EL (cell line): Measurements from ENCODE around the gene SLC5A9.

Experiments used
- DNase-seq: peaks from one replicate; pipeline ENCODE4 v3.0.0-alpha.2; 2016

SLC5A9 gene

DNA sequence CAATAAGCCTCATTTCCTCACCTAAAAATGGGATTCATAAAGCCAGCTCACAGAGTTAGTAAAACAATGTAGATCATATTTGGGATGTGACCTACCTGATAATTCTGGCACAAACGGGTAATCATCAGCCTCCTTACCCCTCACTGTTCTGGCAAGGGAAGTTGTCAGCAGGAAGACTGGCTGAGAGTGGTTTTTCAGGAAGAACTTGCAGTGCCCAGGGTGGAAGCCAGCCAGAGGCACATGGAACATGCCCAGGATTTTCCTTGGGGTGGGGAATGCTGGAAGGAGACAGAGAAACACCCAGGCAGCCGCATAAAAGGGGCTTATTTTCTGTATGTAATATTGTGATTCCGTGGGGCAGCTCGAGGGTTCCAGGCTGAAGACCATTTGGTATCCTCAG lies 7.7 kb upstream of the SLC5A9 start:
- DNase-seq, result no peak

GRCh38 chr1:48215222-48215621 lies 7.3 kb upstream of the SLC5A9 start:
- no peak for DNase-seq

- DNase-seq, result no peak
Observed at GRCh38 chr1:48215889-48216288, 6.6 kb upstream of the SLC5A9 start.

DNA sequence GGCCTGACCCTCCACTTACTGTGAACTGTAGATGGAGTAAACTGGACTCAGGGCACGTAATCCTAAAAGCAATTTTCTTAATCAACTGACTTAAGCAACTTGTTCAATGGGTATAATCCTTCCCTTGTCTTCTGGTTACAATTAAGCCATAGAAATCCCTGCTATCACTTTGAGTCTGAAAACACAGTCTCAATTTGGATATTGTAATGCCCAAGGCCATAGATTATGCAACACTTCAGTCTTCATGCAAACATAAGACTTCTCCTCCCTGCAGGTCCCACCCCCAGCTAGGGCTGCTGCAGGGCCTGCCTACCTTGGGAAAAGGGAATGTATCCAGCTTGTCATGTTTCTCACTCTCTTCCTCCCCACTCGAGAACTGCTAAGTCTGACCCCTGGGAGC lies 6.2 kb upstream of the SLC5A9 start:
- DNase-seq, result no peak

DNA sequence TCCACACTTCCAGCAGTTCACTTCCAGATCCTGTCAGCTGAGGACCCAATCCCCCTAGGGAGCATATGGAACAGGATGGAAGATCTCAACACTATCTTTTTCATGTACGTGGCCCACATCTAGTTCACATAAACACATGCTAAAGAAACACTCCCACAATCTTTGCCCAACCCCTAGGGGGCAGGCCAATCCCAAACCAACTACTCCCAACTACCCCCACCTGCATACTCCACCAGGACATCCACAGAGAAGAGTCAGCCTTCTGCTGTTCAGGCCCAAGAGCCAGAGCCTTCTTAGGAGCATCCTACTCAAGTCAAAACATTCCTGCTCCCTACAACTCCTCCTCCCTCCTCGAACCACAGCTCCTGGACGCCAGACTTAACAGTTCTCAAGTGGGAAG lies 5.6 kb upstream of the SLC5A9 start:
- DNase-seq, result no peak

GRCh38 chr1:48217856-48218255 lies 4.7 kb upstream of the SLC5A9 start:
- no peak for DNase-seq

DNA sequence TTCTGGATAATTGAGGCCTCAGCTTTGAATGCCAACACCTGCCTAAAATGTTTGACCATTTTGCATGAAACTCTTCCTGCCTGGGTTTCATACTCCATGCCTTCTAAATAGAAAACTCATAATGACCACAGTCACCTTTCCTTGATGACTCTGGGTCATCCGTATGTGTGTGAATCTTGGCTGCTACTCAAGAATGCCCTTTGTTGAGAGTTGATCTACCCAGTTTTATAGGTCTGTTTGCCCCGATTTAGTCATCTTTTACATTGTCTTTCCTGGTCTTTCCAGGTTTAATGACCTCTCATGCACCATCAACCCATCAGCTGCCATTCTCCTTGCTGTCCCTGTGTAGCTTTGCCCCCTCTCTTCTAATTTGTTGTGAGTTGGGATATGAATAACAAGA lies 2.7 kb upstream of the SLC5A9 start:
- no peak for DNase-seq

GRCh38 chr1:48221122-48221521 lies 1.4 kb upstream of the SLC5A9 start:
- DNase-seq, result no peak

DNA sequence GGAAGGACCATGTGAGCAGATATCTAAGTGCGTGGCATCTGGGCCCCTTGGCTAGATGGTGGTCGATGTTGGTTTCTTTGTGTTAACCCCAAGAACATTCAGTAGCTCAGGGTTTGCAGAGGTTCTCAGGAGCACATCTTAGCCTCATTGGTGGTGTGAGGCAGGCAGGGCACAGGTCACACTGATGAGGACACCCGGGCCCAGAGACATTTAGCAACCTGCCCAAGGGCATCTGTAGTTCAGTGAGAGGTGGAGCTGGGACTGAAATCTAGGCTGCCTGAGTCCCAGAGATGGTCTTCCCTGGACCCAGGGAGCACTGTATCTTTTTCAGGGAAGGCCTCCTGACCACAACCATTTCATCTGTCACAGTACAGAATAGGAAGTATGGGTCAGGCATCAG lies 859 bp upstream of the SLC5A9 start:
- no peak for DNase-seq

- no peak for DNase-seq
Observed at GRCh38 chr1:48223366-48224240, 1.1 kb downstream of the SLC5A9 start.

DNA sequence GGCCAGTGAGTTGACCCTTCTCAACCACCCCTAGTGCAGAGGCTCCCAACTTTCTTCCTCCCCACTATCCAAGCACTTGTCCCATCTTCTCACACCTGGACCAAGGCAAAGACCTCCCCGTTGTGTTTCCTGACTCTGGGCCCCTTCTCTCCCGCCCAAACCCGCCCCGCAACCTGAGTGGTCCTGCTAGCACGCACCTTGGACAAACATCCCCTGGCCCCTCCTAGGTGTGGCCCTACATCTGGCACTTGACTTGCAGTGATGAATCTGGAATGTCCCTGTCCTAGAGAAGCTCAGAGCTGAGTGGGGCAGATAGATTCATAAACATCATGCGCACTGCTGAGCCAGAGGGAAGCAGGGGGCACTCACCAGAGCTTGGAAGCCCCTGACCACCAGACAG lies 2.3 kb downstream of the SLC5A9 start:
- DNase-seq, result no peak

DNA sequence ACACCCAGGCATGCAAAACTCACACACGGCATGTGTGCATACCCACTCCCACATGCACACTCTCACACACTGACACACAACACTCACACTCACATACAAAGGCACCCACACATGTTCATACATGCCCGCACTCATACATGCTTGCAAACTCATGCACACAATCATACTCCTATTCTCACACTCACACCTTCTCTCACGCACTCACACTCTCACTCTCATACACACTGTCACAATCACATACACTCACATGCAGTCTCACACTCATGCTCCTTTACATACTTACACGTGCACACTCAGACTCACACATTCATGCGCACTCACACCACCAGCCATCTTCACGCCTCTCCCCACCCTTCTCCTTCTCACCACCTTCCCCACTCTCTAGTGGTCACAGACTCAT lies 3.1 kb downstream of the SLC5A9 start:
- DNase-seq, result no peak

DNA sequence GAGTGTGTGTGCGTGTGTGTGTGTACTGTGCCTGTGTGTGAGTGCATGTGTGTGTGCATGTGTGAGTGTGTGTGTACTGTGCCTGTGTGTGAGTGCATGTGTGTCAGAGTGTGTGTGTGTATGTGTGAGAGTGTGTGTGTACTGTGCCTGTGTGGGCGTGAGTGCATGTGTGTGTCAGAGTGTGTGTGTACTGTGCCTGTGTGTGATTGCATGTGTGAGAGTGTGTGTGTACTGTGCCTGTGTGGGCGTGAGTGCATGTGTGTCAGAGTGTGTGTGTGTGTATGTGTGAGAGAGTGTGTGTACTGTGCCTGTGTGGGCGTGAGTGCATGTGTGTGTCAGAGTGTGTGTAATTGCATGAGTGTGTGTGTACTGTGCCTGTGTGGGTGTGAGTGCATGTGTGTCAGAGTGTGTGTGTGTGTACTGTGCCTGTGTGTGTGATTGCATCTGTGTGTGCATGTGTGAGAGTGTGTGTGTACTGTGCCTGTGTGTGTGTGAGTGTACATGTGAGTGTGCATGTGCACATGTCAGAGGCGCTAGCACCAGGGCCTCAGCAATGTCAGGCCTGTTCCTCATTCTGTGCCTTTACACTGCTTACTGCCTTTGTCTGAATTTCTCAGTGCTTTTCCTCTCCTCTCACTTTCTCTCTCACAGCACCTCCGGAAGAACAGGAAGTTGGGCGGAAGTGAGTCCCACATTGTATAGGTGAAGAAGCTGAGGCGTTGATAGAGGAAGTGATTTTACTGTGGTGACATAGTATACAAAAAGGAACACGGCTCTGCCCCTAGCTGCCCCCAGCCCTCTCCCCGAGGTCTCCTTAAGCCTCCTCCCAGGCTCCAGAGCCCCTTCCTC lies 4.9 kb downstream of the SLC5A9 start:
- no peak for DNase-seq

DNA sequence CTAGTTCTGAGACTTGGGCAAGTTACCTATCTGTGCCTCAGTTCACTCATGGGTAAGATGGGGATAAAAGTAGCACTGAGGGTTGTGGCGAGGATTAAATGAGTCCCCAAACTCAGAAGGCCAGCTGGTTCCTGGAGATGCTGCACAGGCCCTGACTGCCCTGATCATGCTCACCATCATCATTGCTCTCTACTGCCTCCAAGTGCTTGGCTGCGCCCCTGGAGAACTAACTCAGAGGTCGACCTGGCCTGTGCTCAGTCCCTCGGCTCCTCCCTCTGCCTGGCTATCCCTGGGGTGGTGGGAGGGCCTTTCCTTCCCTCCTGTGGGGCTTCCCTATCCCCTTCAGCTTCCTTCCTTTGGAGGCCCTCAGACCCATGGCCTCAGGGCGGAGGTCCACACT lies 5.6 kb downstream of the SLC5A9 start:
- DNase-seq, result no peak

GRCh38 chr1:48229317-48229716 lies 6.8 kb downstream of the SLC5A9 start:
- no peak for DNase-seq

GRCh38 chr1:48230236-48230635 lies 7.7 kb downstream of the SLC5A9 start:
- DNase-seq, result no peak

DNA sequence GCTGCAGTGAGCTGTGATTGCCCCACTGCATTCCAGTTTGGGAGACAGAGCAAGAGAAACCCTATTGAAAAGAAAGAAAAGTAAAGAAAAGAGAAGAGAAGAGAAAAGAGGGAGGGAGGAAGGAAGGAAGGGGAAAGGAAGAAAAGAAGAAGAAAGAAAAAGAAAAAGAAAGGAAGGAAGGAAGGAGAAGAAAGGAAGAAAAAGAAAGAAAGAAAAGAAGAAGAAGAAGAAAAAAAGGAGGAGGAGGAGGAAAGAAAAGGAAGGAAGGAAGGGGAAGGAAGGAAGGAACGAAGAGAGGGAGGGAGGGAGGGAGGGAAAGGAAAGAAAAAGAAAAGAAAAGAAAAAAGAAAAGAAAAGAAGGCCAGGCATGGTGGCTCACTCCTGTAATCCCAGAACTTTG lies 10.2 kb downstream of the SLC5A9 start:
- no peak for DNase-seq

DNA sequence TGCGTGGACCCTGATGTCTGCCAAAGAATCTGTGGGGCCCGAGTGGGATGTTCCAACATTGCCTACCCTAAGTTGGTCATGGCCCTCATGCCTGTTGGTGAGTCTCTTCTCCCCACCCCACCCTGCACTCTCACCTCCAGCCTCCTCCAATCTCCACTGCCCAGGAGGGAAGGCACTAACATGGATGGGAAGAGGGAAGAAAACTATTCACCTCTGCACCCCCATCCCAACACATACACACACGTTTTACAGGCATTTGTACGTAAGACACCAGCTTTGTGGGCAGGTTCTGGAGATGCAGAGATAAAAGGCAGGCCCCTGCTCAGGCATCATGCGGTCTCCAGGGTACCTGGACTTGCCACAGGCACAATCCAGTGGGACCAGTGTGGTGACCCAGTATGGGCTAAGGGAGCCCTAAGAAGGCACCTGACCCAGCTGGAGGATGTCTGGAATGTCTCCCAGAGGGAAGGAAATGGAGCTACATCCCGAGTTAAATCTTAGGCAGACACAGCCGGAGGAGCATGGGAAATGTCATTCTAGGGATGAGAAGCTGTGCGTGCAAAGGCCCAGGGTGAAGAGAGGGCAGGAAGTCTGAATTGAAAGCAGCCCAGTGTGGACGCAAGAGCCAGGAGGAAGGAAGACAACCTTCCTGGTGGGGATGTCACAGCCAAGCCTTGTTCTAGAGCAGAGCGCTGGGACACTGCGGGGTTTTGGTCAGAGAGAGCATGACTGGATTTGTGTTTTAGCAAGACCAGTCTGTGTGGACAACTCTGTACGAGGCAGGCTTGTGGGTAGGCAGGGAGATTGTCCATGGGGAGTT lies 11.4 kb downstream of the SLC5A9 start:
- DNase-seq, result no peak

DNA sequence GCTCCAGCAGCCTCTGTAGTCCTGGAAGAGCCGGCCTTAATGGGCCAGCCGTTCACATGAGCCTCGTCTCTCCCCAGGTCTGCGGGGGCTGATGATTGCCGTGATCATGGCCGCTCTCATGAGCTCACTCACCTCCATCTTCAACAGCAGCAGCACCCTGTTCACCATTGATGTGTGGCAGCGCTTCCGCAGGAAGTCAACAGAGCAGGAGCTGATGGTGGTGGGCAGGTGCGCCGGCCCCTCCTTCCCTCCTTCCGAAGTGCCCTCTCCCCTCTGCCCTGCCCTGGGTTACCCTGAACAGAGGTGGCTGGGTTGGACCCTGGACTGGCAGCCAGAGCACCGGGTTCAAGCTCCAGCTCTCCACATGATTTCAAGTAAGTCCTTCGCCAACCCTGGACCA lies 13.1 kb downstream of the SLC5A9 start:
- DNase-seq, result no peak

- no peak for DNase-seq
Observed at GRCh38 chr1:48236716-48237470, 14.4 kb downstream of the SLC5A9 start.

DNA sequence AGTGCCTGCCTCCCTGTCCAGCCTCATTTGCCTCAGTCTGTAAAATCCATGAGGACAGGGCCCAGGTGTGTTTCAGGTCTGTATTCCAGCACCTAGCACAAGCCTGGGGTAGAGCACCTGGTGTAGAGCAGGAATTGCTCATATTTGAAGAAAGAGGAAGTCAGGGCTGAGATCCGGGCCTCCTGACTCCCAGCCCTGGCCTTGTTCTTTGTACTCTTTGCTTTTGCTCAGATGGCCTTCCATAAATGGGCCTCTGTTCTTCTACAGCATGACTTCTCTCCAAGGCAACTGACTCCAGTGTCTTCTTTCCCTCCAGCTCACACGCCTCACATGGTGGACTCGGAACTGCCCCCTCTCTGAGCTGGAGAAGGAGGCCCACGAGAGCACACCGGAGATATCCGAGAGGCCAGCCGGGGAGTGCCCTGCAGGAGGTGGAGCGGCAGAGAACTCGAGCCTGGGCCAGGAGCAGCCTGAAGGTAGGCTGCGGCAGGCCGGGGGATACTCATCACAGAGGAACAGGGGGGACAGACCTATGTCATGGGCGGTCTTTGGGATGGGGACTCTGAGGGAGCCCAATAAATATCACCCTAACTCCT lies 19.7 kb downstream of the SLC5A9 start:
- no peak for DNase-seq

- DNase-seq, result no peak
Observed at GRCh38 chr1:48245106-48245505, 22.6 kb downstream of the SLC5A9 start.
